Measurements from ENCODE around the gene TMTC2. TPM values are rescaled to one million over a fixed set of nuclear protein-coding genes. Genes with fewer than 3 reads are reported as not detected.
A peak's percentile ranks its signal among the peaks of the same experiment; 100 is the strongest.
"Not testable (repeated sequence)": the region's sequence is repeated elsewhere in the genome, so short reads cannot be mapped to it uniquely, and the experiment has no call there.

The TMTC2 gene
- total RNA-seq, 1 experiment from 2014 or later: 0.58 TPM

- DNase-seq (ENCODE audit: low spot score): no peak
- in situ Hi-C loops (cut with HindIII; ENCODE audit: low sequenced_read_pairs): no loop called here
Measured at GRCh38 chr12:82714427-82714826, 27.7 kb downstream of the TMTC2 start.

GRCh38 chr12:82721726-82722125 is 35.0 kb downstream of the TMTC2 start:
- DNase-seq (ENCODE audit: low spot score): no peak
- in situ Hi-C loops (cut with HindIII; ENCODE audit: low sequenced_read_pairs): no loop called here

- in situ Hi-C loops (cut with HindIII; ENCODE audit: low sequenced_read_pairs): no loop called here
- no peak for DNase-seq (ENCODE audit: low spot score)
Measured at GRCh38 chr12:82723093-82723492, 36.4 kb downstream of the TMTC2 start.

GRCh38 chr12:82723891-82724290 is 37.2 kb downstream of the TMTC2 start:
- no peak for DNase-seq (ENCODE audit: low spot score)
- in situ Hi-C loops (cut with HindIII; ENCODE audit: low sequenced_read_pairs): no loop called here

GRCh38 chr12:82725741-82726140 is 39.0 kb downstream of the TMTC2 start:
- in situ Hi-C loops (cut with HindIII; ENCODE audit: low sequenced_read_pairs): no loop called here
- no peak for DNase-seq (ENCODE audit: low spot score)

- in situ Hi-C loops (cut with HindIII; ENCODE audit: low sequenced_read_pairs): no loop called here
- DNase-seq (ENCODE audit: low spot score): no peak
Measured at GRCh38 chr12:82727886-82728285, 41.2 kb downstream of the TMTC2 start.

GRCh38 chr12:82728710-82729109 is 42.0 kb downstream of the TMTC2 start:
- no peak for DNase-seq (ENCODE audit: low spot score)
- in situ Hi-C loops (cut with HindIII; ENCODE audit: low sequenced_read_pairs): no loop called here

GRCh38 chr12:82730953-82731459 is 44.3 kb downstream of the TMTC2 start:
- in situ Hi-C loops (cut with HindIII; ENCODE audit: low sequenced_read_pairs): no loop called here

GRCh38 chr12:82740129-82741000 is 53.7 kb downstream of the TMTC2 start:
- in situ Hi-C loops (cut with HindIII; ENCODE audit: low sequenced_read_pairs): no loop called here
- DNase-seq (ENCODE audit: low spot score): no peak

More at GRCh38 chr12:82730953-82731459, 44.3 kb downstream of the TMTC2 start:
- no peak for DNase-seq (ENCODE audit: low spot score)

GRCh38 chr12:82745063-82745674 is 58.5 kb downstream of the TMTC2 start:
- in situ Hi-C loops (cut with HindIII; ENCODE audit: low sequenced_read_pairs): no loop called here
- DNase-seq (ENCODE audit: low spot score): no peak

GRCh38 chr12:82745807-82746206 is 59.1 kb downstream of the TMTC2 start:
- in situ Hi-C loops (cut with HindIII; ENCODE audit: low sequenced_read_pairs): no loop called here
- no peak for DNase-seq (ENCODE audit: low spot score)

GRCh38 chr12:82746668-82747067 is 60.0 kb downstream of the TMTC2 start:
- in situ Hi-C loops (cut with HindIII; ENCODE audit: low sequenced_read_pairs): no loop called here

GRCh38 chr12:82749015-82749414 is 62.3 kb downstream of the TMTC2 start:
- in situ Hi-C loops (cut with HindIII; ENCODE audit: low sequenced_read_pairs): no loop called here
- DNase-seq (ENCODE audit: low spot score): no peak

More at GRCh38 chr12:82746668-82747067, 60.0 kb downstream of the TMTC2 start:
- peak; percentile 49 for DNase-seq (ENCODE audit: low spot score)

- DNase-seq (ENCODE audit: low spot score): no peak
- in situ Hi-C loops (cut with HindIII; ENCODE audit: low sequenced_read_pairs): no loop called here
Measured at GRCh38 chr12:82754856-82755255, 68.2 kb downstream of the TMTC2 start.

- in situ Hi-C loops (cut with HindIII; ENCODE audit: low sequenced_read_pairs): no loop called here
- peak; percentile 96 for DNase-seq (ENCODE audit: low spot score)
Measured at GRCh38 chr12:82756303-82756702, 69.6 kb downstream of the TMTC2 start.

- no peak for DNase-seq (ENCODE audit: low spot score)
- in situ Hi-C loops (cut with HindIII; ENCODE audit: low sequenced_read_pairs): no loop called here
Measured at GRCh38 chr12:82757059-82757458, 70.4 kb downstream of the TMTC2 start.

- in situ Hi-C loops (cut with HindIII; ENCODE audit: low sequenced_read_pairs): no loop called here
- no peak for DNase-seq (ENCODE audit: low spot score)
Measured at GRCh38 chr12:82757656-82758055, 71.0 kb downstream of the TMTC2 start.

GRCh38 chr12:82758749-82759330 is 72.1 kb downstream of the TMTC2 start:
- in situ Hi-C loops (cut with HindIII; ENCODE audit: low sequenced_read_pairs): no loop called here
- DNase-seq (ENCODE audit: low spot score): peak; percentile 28

GRCh38 chr12:82760423-82760822 is 73.7 kb downstream of the TMTC2 start:
- DNase-seq (ENCODE audit: low spot score): no peak

GRCh38 chr12:82765206-82765605 is 78.5 kb downstream of the TMTC2 start:
- in situ Hi-C loops (cut with HindIII; ENCODE audit: low sequenced_read_pairs): not testable (repeated sequence)

More at GRCh38 chr12:82760423-82760822, 73.7 kb downstream of the TMTC2 start:
- in situ Hi-C loops (cut with HindIII; ENCODE audit: low sequenced_read_pairs): no loop called here

More at GRCh38 chr12:82765206-82765605, 78.5 kb downstream of the TMTC2 start:
- not testable (repeated sequence) for DNase-seq (ENCODE audit: low spot score)
